Inferior parietal cortex (tissue), 1 donor: ENCODE results near the gene TNXB.
"Not testable (repeated sequence)": the region's sequence is repeated elsewhere in the genome, so short reads cannot be mapped to it uniquely, and the experiment has no call there.

Experiments
- DNase-seq: peaks from one replicate; pipeline ENCODE4 v3.0.0-alpha.2; 2016; ENCODE audit errors: extremely low spot score

TNXB gene

DNA sequence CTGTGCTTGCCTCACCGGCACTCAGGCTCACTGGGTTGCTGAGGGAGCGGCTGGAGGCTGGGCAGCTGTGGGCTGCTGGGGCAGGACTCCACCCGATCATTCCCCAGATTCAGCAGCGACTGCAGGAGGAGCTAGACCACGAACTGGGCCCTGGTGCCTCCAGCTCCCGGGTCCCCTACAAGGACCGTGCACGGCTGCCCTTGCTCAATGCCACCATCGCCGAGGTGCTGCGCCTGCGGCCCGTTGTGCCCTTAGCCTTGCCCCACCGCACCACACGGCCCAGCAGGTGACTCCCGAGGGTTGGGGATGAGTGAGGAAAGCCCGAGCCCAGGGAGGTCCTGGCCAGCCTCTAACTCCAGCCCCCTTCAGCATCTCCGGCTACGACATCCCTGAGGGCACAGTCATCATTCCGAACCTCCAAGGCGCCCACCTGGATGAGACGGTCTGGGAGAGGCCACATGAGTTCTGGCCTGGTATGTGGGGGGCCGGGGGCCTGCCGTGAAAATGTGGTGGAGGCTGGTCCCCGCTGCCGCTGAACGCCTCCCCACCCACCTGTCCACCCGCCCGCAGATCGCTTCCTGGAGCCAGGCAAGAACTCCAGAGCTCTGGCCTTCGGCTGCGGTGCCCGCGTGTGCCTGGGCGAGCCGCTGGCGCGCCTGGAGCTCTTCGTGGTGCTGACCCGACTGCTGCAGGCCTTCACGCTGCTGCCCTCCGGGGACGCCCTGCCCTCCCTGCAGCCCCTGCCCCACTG is 68.7 kb downstream of the TNXB start:
- not testable (repeated sequence) for DNase-seq

DNA sequence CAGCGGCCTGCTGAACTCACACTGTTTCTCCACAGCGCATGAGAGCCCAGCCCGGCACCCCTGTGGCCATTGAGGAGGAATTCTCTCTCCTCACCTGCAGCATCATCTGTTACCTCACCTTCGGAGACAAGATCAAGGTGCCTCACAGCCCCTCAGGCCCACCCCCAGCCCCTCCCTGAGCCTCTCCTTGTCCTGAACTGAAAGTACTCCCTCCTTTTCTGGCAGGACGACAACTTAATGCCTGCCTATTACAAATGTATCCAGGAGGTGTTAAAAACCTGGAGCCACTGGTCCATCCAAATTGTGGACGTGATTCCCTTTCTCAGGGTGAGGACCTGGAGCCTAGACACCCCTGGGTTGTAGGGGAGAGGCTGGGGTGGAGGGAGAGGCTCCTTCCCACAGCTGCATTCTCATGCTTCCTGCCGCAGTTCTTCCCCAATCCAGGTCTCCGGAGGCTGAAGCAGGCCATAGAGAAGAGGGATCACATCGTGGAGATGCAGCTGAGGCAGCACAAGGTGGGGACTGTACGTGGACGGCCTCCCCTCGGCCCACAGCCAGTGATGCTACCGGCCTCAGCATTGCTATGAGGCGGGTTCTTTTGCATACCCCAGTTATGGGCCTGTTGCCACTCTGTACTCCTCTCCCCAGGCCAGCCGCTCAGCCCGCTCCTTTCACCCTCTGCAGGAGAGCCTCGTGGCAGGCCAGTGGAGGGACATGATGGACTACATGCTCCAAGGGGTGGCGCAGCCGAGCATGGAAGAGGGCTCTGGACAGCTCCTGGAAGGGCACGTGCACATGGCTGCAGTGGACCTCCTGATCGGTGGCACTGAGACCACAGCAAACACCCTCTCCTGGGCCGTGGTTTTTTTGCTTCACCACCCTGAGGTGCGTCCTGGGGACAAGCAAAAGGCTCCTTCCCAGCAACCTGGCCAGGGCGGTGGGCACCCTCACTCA is 69.5 kb downstream of the TNXB start:
- DNase-seq: not testable (repeated sequence)

DNA sequence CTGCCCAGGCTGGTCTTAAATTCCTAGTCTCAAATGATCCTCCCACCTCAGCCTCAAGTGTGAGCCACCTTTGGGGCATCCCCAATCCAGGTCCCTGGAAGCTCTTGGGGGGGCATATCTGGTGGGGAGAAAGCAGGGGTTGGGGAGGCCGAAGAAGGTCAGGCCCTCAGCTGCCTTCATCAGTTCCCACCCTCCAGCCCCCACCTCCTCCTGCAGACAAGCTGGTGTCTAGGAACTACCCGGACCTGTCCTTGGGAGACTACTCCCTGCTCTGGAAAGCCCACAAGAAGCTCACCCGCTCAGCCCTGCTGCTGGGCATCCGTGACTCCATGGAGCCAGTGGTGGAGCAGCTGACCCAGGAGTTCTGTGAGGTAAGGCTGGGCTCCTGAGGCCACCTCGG is 70.3 kb downstream of the TNXB start:
- DNase-seq: not testable (repeated sequence)

DNA sequence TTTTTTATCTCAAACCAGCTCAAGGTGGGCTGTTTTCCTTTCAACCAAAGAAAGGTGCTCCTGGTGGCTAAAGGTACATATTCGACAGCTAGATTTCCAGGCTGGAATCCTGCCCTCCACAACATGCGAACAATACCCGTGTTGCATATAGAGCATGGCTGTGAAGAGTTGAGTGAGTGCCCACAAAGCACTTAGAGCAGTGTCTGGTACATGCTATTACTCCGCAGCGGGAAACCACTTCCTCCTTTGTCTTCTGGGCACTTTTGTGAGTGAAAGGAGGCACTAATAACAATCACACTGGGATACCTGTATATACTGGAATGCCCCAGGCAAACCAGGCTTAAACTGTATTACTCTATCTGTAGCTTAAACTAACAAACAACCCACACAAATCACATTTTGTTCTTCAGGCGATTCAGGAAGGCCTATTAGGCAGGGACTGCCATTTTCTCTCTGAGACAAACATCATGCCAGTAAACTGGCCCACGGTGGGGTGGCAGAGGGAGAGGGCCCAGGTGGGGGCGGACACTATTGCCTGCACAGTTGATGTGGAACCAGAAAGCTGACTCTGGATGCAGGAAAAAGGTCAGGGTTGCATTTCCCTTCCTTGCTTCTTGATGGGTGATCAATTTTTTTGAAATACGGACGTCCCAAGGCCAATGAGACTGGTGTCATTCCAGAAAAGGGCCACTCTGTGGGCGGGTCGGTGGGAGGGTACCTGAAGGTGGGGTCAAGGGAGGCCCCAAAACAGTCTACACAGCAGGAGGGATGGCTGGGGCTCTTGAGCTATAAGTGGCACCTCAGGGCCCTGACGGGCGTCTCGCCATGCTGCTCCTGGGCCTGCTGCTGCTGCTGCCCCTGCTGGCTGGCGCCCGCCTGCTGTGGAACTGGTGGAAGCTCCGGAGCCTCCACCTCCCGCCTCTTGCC is 71.3 kb downstream of the TNXB start, which contains the start of gene CYP21A2:
TSS of gene CYP21A2 (plus strand) at position 818 of the 927 bp plus-strand sequence. CDS start at position 826, 8 bp downstream.
- DNase-seq: not testable (repeated sequence)

DNA sequence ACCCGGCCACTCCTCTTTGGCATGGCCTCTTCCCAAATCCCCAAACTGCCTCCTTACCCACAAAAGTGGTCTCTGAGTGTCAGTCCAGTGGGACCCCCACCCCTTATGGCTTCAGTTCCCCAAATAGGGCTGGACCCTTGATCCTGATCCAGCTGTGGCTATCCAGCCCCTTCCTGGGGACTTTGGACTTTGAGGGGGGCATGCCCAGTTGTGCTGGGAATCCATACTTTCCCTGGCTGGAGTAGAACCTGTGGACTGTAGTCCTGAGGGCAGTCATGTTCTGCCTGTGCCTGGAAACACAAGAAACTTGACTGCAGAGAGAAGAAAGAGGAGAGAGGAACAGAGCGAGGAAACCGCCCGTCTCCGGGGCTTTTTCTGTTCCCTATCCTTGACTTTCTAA is 72.0 kb downstream of the TNXB start:
- DNase-seq: not testable (repeated sequence)

DNA sequence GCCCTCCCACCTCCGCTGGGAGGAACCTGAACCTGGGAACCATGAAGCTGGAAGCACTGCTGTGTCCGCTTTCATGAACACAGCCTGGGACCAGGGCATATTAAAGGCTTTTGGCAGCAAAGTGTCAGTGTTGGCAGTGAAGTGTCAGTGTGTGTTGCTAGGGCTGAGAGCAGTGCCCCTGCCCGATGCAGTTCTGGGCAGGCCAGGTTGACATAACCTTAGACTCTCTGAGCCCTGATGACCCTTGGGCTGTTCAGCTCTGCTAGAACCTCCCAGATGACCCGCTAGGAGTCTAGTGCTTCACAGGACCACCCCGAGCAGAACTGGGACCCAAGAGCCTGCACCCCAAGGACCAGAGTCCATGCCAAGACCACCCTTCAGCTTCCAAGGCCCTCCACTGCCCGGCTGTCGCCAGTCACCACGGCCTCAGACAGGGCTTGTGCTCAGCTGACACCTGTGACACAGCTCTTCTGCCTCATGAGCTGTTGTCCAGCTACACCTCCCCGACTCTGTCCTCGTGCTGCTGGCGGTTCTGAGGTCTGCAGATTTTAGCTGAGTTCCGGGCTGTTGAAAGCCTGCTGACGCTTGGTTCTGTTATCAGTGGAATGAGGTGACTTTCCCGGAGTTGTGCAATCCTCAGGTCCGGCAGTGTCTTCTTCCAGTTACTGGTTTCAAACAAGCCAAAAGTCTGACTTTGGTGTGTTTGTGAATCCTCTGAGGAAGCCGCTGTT is 73.7 kb downstream of the TNXB start:
- not testable (repeated sequence) for DNase-seq

DNA sequence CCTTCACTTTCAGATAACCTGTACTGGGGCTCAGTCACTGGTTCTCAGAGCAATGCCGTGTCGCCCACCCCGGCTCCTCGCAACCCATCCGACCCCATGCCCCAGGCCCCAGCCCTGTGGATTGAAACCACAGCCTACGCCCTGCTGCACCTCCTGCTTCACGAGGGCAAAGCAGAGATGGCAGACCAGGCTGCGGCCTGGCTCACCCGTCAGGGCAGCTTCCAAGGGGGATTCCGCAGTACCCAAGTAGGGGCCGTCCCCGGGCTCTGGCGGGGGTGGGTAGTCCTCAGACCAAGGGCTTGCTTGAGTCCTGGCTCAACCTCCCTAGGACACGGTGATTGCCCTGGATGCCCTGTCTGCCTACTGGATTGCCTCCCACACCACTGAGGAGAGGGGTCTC is 79.6 kb downstream of the TNXB start:
- not testable (repeated sequence) for DNase-seq

DNA sequence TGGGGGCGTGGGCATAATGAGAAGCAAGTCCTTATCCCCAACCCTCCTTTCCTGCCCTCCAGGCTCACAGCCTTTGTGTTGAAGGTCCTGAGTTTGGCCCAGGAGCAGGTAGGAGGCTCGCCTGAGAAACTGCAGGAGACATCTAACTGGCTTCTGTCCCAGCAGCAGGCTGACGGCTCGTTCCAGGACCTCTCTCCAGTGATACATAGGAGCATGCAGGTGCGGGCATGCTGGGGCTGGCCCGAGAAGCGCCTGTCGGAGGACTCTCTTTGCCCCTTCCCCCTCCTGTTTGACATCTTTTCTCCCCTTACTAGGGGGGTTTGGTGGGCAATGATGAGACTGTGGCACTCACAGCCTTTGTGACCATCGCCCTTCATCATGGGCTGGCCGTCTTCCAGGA is 80.5 kb downstream of the TNXB start:
- DNase-seq: not testable (repeated sequence)

DNA sequence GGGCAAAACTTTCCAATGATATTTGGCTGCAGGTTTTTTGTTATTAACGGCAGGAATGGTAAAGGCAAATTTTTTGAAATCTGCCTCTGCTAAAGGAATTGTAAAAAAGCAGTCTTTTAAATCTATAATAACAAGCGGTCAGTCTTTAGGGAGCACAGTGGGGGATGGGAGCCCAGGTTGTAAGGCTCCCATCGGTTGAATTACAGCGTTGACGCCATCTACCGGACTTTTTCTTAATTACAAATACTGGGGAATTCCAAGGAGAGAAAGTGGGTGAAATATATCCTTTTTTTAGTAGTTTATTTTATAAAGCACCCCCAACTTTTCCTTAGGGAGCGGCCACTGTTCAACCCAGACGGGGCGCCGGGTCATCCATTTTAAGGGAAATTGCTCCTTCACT is 87.0 kb downstream of the TNXB start:
- DNase-seq: not testable (repeated sequence)

DNA sequence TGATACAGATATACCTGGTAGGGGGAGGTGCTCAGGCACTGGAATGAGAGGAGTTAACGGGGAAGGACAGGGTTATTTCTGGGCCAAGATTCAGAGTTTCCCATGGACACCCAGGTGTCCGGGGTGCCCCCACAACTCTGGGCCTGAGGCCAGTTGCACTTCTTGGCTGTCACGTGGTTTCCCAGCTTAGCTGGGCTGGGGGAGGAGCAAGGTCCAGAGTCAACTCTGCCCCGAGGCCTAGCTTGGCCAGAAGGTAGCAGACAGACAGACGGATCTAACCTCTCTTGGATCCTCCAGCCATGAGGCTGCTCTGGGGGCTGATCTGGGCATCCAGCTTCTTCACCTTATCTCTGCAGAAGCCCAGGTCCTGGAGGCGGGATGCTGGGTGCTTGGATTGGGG is 94.6 kb downstream of the TNXB start, which contains the start of gene C4B:
TSS of gene C4B (plus strand) at position 249 of the 400 bp plus-strand sequence. CDS start at position 300, 51 bp downstream.
- not testable (repeated sequence) for DNase-seq

DNA sequence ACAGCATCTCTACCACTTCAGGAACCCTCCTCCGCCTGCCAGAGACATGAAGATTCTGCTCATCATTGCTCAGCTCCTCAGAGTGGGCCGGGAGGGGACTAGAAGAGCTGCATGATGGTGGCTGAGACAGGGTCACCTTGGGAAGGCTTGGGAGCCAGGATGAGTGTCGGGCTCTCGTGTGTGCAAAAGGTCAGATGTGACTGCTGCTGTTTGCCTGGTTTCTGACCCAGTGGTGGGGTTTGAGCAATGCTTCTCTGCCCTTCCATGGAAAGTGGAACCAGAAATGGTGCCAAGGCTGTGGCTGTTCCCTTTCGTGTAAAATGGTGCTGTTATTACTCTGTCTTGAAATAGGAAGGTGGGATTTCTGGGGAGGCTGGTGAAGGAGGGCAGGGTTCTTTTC is 95.4 kb downstream of the TNXB start:
- DNase-seq: not testable (repeated sequence)

DNA sequence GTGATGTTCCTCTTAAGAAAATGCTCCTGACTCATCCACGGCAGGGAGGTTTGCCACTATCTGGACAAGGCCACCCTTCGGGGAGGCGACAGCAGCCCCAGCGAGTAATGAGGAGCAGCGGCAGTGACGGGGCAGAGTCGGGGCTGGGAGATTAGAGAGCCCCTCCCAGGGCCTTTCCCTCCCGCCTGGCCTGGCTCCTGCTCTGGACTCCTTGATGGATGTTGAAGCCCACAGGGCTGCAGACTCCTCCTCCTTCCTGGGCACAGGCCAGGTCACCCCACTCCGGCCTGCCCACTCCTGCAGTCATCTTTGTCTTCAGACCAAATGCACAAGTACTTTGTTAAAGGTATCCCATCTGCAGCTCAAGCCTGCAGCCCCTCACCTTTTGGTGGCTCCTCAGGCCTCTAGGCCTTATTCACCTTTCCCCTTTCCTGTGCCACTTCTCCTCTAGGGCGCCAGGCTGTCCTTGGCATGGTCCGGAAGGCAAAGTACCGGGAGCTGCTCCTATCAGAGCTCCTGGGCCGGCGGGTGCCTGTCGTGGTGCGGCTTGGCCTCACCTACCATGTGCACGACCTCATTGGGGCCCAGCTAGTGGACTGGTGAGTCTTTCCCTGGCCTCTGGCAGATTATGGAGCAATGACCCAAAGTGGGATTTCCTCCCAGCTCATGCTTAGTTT is 96.1 kb downstream of the TNXB start:
- DNase-seq: peak; percentile 1

DNA sequence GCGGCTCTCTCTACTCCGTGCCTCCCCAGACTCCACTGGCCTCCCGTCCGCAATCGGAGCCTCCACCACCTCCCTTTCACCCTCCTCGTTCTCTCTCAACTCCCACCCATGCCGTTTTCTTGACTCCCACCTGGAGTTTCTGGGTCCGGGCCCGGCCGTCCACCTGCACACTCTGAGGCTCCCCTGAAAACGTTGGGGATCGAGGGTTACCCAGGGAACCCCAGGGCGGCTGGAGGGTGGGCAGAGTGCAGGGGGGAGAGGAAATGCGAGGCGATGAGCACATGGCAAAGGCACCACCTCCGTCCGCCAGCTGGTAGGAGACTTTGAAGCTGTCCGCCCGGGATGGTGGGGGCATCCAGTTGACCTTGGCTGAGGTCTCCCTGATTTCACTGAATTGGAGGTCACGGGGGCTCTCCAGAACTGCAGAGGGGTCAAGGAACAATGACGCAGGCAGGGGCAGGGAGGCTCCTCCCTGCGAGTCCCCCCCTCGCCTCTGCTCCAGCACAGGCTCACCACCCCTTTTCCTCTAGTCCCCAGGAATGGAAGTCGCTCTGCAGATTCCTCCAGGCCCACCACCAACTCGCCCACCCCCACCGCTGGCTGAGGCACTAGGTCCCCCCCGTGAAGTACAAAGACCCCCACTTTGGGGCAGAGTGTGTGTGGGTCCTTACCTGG is 98.1 kb downstream of the TNXB start:
- DNase-seq: not testable (repeated sequence)

DNA sequence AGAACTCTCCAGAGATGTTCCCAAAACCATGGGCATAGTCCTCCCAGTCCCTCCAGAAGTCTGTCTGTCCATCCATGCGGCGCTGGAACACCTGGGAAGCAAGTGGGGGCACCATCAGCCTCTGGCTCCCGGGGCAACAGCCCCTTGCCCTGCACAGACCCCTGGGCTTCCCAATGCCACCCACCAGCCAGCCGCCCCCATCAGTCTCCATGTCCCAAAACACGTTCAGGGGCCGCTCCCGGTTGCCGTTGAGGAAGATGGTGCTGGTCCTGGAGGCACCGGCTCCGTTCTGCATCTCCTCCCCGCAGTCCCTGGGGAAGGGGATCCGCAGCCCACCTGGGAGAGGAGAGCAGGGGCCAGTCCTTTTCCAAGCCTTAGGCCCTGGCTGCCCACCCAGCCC is 99.6 kb downstream of the TNXB start:
- not testable (repeated sequence) for DNase-seq

DNA sequence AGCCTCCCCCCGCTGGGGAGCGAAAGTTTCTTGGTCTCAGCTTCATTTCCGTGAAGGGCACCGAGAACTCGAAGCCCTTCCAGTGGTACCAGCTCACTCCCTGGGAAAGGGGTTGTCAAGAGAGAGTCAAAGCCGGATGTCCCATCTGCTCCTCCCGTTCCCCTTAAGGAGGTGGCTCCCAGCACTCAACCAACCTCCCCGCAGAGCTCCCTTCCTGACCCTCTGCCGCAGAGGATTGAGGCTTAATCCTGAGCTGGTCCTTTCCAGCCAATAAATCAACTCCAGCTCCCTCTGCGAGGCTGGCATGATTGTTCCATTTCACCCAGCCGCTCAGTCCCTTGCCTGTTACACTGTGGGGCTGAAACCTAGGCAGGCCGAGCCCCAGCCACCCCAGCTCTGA is 100.5 kb downstream of the TNXB start:
- not testable (repeated sequence) for DNase-seq

DNA sequence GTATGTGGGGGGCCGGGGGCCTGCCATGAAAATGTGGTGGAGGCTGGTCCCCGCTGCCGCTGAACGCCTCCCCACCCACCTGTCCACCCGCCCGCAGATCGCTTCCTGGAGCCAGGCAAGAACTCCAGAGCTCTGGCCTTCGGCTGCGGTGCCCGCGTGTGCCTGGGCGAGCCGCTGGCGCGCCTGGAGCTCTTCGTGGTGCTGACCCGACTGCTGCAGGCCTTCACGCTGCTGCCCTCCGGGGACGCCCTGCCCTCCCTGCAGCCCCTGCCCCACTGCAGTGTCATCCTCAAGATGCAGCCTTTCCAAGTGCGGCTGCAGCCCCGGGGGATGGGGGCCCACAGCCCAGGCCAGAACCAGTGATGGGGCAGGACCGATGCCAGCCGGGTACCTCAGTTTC is 101.1 kb downstream of the TNXB start:
- DNase-seq: not testable (repeated sequence)

DNA sequence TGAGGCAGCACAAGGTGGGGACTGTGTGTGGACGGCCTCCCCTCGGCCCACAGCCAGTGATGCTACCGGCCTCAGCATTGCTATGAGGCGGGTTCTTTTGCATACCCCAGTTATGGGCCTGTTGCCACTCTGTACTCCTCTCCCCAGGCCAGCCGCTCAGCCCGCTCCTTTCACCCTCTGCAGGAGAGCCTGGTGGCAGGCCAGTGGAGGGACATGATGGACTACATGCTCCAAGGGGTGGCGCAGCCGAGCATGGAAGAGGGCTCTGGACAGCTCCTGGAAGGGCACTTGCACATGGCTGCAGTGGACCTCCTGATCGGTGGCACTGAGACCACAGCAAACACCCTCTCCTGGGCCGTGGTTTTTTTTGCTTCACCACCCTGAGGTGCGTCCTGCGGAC is 102.1 kb downstream of the TNXB start:
- DNase-seq: not testable (repeated sequence)

DNA sequence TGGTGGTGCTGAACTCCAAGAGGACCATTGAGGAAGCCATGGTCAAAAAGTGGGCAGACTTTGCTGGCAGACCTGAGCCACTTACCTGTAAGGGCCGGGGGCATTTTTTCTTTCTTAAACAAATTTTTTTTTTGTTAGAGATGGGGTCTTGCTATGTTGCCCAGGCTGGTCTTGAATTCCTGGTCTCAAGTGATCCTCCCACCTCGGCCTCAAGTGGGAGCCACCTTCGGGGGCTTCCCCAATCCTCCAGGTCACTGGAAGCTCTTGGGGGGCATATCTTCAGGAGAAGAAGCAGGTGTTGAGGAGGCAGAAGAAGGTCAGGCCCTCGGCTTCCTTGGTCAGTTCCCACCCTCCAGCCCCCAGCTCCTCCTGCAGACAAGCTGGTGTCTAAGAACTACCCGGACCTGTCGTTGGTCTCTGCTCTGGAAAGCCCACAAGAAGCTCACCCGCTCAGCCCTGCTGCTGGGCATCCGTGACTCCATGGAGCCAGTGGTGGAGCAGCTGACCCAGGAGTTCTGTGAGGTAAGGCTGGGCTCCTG is 103.1 kb downstream of the TNXB start:
- DNase-seq: not testable (repeated sequence)

DNA sequence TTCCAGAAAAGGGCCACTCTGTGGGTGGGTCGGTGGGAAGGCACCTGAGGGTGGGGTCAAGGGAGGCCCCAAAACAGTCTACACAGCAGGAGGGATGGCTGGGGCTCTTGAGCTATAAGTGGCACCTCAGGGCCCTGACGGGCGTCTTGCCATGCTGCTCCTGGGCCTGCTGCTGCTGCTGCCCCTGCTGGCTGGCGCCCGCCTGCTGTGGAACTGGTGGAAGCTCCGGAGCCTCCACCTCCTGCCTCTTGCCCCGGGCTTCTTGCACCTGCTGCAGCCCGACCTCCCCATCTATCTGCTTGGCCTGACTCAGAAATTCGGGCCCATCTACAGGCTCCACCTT is 103.6 kb downstream of the TNXB start:
- not testable (repeated sequence) for DNase-seq
